ENCODE results near the gene CEACAM6.

CEACAM6 gene

GRCh38 chr19:41799444-41800000 is 44.2 kb downstream of the CEACAM6 start:
- no peak for DNase-seq

- no peak for DNase-seq
Measured at GRCh38 chr19:41801031-41801430, 45.7 kb downstream of the CEACAM6 start.

GRCh38 chr19:41801792-41802211 is 46.5 kb downstream of the CEACAM6 start:
- DNase-seq = no peak

- no peak for DNase-seq
Measured at GRCh38 chr19:41802770-41803169, 47.4 kb downstream of the CEACAM6 start.

- no peak for DNase-seq
Measured at GRCh38 chr19:41804336-41804735, 49.0 kb downstream of the CEACAM6 start.

- DNase-seq = no peak
Measured at GRCh38 chr19:41807176-41807575, 51.8 kb downstream of the CEACAM6 start.

GRCh38 chr19:41808663-41809566 is 53.6 kb downstream of the CEACAM6 start:
- DNase-seq = no peak

GRCh38 chr19:41810301-41810700 is 55.0 kb downstream of the CEACAM6 start:
- DNase-seq = no peak

- DNase-seq = no peak
Measured at GRCh38 chr19:41811036-41811435, 55.7 kb downstream of the CEACAM6 start.

GRCh38 chr19:41811981-41812380 is 56.7 kb downstream of the CEACAM6 start:
- DNase-seq = no peak

- no peak for DNase-seq
Measured at GRCh38 chr19:41813911-41814310, 58.6 kb downstream of the CEACAM6 start.

- DNase-seq = no peak
Measured at GRCh38 chr19:41815301-41815700, 60.0 kb downstream of the CEACAM6 start.

GRCh38 chr19:41816761-41817160 is 61.4 kb downstream of the CEACAM6 start:
- no peak for DNase-seq

- DNase-seq = peak; percentile 17
Measured at GRCh38 chr19:41821003-41821735, 65.8 kb downstream of the CEACAM6 start.
